ENCODE results near the gene TRPC4.

The TRPC4 gene

DNA sequence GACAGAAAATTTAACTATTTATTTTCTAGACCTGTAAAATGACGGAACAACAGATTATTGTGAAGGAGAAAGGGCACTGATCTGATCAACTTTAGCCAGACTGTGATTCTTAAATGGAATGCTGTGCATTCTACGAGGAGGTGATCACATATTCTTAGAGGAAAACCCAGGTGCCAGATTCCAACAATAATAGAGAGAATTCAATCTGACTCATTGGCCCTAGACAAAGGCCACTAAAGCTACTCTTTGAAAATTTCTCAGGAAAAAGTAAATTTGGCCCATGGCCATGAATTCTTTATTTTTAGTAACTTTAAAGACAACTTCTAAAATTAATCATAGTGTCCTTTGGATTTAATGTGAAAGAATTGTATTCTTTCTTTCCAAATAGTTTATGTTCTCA lies 212.4 kb downstream of the TRPC4 start:
- no peak for DNase-seq (ENCODE audit: low read depth)

DNA sequence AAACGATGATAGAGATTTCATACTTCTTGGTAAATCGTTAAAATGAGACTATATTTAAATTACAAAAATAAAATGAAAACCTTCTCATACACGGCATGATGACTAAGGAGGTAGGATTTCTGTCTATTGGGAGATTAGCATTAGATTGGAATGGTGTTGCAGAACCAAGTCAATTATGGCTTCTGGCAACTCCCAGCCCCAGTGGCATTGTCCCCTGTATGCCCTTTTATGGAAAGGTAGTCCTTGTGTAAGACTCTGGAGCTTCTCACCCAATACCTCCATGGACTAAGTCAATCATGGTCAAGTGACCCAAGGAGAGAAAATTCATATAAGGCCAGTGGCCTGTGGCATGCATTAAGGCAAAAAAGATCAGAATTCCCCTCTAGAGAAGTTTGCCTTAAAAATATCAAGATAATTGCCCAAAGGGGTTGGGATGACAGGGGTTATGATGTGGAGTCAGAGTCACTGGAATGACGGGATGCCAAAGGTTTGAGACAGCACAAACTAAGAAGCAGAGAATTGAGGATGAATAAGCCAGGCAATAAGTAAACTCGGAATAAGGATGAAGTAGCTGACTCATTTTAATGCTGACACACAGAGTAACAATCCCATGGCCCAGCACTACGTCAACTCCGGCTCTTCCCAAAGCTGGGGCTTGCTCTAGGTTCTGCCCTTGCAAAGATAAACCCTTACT lies 213.2 kb downstream of the TRPC4 start:
- DNase-seq (ENCODE audit: low read depth): no peak

DNA sequence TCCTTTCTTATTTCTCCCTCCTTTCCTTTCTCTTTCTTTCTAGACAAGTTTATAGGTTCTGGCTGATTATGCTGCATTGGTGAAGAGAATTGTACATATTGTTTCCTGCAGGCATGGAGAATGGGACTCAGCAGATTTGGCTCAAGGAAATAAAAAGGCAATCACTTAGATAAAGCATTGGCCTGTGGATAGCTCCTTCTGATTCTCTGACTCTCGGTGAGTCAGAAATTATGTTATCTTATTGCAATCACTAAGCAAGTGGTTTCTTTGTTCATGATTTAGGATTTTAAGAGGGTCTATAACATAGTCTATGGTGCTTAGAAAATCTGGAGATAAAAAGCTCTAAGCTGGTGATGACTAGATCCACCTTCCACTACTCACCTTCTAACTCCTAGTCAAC lies 217.0 kb downstream of the TRPC4 start:
- DNase-seq (ENCODE audit: low read depth): no peak

DNA sequence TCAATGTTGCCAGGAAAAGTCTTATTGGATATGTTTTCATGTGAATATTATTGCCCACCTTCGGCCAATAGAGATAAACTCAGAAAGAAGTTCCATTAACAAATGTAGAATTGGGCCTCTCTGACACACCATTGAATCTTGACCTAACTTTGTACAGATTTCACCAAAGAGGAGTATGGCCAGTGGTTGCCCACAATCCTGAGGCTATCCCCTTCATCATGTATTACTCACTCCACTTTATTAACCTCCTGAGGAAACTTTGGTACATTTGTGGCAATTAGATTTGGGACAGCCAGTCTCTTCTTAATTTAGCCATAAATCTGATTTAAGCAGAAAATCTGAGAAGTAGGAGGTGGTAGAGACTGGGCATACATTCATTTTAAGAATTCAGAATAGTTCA lies 217.7 kb downstream of the TRPC4 start:
- no peak for DNase-seq (ENCODE audit: low read depth)

DNA sequence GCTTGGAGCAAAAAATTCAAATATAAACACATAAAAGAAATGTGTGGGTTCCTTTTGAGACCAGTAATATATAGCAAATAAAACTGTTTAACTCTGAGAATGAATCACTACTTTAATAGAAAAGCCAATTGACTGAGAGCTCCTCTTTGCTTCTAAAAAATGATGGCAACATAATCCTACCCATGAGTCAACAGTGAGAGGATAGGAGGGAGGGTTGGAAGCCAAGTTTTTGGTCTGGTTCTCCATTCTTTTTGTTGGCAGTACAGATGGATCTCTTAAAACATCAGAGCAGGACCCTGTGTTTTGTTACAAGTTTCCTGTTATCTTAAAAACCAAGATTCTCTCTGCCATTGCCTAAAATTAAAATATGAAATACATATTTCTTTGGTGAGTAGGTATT lies 221.0 kb downstream of the TRPC4 start:
- DNase-seq (ENCODE audit: low read depth): no peak

DNA sequence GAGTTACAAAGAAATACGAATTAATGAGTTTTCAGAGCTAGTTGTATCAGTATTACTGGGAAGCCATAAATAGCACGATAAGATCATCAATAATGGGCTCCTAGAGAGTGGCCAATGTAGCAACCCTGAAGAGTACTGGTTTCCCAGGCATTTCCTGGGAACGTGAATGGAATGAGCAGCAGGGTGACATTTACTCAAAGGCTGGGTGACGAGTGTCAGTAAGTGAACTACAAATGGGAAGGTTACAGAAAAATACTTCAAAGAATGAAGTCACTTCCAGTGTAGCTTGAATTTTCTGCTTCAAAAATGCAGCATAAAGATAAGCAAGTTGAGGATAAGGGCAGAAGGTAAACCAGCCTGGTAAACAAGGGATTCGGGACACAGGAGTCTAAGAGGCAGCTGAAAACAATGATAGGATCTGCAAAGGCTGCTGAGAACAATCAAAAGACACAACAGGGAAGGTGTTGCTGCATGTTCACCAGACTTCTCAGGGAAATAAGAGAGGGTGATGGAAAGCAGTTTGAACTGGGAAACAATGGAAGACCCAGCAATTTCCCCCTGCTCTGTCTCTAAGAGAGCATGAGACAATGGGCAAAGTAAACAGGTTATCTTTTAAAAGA lies 222.4 kb downstream of the TRPC4 start:
- no peak for DNase-seq (ENCODE audit: low read depth)

DNA sequence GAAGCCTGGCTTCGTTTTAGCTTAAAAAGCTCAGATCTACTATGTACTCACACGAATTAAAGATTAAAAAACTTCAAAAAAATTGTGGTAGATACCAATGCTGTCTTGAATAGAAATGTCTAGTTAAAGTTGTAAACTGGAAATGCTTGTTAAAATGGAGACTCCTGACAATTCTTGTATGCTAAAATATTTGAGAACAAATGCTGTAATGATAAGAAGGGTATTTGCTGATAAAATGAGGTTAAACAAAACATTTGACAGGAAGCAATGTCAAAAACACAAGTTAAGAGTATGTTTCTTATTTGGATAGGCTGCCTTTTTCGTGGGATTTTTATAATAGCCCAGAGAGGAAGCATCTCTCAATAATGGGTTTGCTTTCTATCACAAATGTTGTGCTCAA lies 223.0 kb downstream of the TRPC4 start:
- DNase-seq (ENCODE audit: low read depth): no peak

DNA sequence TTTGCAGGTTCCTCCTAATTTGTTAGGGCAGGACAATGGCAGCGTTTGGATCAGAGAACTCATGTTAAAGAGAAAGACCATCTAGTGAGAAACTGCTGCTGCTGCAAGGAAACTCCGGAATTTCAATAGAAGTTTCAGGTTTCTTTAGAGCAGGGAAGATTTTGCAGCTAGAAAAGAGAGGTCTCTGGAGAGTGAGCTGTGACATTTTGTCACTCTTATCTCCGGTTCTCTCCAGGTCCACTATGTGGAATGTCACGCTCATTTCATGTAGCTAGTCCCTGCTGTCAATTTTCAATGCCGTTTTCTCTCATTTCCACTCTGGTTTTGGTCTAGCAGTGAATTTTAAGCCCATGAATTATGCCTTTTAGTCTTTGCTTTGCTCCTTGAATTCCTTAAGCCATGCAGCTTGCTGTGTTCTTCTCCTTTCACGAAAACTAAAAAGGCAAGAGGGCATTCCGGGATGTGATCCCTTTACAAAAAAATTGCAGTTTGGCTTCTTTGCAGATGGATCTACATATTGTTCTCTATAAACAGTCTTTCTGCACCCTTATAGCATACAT lies 224.3 kb downstream of the TRPC4 start:
- DNase-seq (ENCODE audit: low read depth): no peak

DNA sequence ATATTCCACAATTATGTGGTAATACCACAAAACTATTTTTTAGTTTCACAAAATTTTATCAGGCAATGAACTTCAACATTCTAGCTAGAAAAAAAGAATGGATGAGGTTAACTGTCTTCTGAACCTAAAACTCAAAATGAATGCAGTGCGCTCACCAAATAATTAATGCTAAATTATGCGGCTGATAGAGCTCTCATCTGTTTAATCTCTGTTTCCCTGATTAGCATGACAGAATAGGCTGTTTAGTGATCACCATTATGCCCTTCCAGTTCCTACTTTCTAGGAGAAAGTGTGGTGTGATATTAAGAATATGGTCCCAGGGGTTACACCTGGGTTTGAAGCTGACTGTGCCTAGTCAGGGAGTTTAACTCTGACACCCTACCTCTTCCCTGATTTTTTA lies 228.2 kb downstream of the TRPC4 start:
- no peak for DNase-seq (ENCODE audit: low read depth)

DNA sequence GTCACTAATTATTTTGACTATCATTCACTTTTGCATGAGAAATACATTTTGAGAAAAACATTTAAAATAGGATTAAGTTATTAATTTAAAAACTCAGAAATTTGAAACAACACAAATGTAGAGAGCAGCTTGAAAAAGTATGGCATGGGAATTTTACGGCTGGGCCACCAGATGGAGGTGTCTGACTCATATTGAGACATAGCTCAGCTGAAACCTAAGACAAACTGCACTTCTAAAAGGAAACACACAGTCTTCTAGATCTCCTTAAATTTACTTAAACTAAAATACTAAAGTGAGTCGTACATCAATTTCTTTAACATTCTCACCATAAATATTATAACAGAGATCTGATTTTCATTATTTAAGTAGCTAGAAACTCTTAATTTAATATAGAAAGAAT lies 229.1 kb downstream of the TRPC4 start:
- no peak for DNase-seq (ENCODE audit: low read depth)

DNA sequence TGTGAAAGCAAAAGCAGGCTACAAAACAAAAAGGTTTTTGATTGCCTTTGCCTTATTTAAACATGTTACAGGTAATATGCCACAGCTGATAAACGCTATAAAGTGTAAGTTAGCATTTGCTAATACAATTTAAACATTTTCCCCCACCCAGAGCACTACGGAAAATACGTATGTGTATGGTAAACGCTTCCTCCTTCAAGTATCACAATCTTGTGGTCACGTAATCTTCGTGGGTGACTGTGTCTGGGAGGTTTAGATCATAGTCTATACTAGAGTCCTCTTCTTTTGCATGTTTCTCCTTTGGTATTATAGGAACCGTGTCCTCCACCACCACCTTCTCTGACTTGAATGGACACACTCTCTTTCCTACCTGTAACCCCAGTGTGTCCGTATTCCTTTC lies 232.9 kb downstream of the TRPC4 start:
- DNase-seq (ENCODE audit: low read depth): no peak

DNA sequence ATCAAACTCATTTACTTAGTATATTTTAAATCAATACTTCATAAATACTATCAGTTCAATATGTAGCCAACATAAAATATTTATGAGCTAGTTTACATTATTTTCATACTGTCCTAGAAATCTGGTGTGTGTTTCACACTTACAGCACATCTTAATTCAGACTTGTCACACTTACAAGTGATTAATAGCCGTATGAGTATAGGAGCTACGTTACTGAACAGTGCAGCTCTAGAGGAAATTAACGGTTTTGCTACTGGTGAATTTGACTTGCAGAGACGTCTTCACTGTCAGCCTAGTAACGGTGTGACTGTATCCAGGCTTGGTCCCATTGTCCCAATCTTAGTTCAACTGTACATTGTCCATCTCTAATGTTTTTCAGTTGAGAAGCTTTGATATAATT lies 237.3 kb downstream of the TRPC4 start:
- no peak for DNase-seq (ENCODE audit: low read depth)

DNA sequence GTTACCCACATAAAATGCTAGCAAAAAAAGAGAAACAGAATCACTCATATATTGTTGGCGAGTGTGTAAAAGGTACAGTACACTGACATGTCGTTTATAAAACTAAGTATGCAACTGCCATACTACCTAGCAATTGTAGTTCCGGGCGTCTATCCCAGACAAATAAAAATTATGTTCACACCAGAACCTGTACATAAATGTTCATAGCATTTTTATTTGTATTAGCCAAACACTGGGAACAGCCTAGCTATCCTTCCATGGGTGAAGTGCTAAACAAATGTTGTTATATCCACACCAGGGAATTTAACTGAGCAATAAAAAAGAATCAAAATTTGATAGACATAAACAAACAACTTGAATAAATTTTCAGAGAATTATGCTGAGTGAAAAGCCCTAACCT lies 242.1 kb downstream of the TRPC4 start:
- DNase-seq (ENCODE audit: low read depth): no peak

DNA sequence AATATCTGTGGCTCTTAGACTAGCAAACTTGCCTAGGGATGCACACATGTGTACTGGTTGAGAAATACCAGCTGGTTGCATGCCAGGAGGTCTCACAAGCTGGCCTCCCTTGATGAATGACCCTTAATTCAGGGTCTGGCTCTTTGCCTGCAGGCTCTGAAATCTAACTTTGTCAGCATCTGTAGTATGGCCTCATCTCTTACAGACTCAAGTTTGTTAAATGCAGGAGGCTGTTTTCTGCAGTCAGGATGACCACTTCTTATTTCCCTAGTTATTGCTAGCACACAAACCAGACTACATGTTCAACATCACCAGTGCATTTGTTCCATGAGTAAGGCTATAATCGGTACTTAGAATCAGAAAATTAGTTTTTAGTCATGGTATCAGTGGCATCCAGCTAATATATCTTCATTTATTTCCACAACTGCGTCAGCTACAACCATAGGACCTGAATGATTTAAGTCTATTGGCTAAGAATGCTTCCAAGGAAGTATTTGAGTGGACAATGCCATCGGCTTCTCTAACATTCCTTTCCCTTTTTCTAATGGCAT lies 247.7 kb downstream of the TRPC4 start:
- DNase-seq (ENCODE audit: low read depth): no peak

DNA sequence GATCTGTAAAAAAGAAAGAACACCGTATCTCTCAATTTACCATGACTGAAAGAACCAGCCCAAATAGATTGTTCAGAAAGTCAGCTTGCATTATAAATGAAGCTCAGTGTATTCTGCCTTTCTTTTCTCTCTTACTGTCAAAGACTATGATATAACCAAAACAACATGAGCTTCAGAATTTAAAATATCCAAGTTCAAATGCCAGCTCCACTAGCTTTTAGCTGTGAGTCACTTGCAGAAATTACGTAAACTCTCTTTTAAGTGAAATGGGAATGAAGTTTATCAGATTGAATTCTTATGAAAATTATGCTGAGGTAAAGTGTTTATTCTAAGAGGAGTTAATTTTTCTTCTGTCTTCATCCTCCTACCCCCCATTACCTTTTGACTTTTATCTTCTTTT lies 251.0 kb downstream of the TRPC4 start:
- no peak for DNase-seq (ENCODE audit: low read depth)

DNA sequence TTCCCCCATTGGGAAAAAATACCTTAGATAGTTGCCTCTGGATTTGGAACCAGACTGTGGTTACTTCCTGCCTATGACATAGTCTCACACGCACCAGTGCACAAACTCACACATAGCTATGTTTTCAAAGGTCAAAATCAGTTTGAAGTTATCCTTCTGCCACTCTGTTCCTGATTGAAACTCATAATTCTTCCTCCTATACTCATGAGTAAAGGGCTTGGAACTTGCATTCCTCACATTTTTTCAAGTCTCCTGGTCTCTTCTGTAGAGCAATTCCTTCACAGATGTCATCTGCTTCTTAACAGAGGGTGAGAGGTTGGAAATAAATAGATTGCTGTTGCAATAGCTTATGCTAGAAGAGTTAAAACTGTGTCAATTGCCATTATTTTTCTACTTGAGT lies 252.4 kb downstream of the TRPC4 start:
- no peak for DNase-seq (ENCODE audit: low read depth)

DNA sequence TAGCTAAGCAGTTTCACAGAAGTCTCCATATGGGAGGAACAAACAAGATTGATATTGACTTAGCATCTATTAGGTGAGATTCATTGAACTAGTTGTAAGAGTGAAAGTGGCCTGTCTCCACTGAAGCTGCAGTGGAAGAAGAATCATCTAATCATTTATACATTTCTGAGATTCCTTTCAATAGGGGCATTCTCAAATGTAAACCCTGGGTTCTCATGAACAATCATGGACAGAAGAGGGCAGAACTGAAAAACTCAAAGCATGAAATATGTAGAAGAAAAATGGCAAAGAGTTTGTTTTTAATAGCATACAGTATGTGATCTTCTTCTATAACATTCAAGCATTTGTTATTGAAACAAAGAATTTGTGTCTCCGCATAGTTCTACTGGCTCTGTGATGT lies 253.4 kb downstream of the TRPC4 start:
- no peak for DNase-seq (ENCODE audit: low read depth)

DNA sequence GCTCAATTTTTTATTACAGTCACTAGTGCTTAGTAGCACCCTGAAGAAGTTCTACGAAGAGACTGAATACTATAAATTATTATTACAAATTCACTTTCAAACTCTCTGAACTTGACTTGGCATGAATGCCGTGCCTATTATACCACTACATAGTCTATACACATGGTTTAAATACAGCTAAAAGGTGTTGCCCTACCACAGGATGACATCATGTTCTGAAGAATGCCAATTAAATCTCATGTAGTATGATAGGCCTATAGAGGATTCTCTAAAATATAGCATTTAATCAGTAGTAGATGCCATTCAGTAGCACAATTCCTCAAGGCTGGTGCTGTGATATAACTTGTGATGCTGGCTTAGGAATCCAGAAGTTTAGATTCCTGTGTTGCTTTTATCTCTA lies 254.3 kb downstream of the TRPC4 start:
- DNase-seq (ENCODE audit: low read depth): no peak

DNA sequence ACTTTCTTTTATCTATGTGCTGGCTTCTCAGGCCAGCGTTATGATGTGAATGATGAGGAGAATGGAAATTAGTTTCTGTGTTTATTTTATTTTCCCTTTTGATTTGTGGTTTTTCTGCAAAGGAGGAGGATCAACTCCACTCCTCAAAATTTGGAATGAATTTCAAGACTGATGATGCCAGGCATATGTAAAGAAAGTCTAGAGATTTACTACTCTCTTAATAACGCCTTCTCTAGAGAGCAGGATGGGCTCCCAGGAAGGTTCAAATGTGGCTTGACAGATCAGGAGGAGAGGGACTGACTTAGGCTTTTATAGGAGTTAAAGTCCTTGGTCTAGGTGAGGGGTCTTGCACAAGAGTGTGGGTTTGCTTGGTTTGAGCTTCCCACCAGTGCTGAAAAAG lies 255.9 kb downstream of the TRPC4 start:
- DNase-seq (ENCODE audit: low read depth): no peak

DNA sequence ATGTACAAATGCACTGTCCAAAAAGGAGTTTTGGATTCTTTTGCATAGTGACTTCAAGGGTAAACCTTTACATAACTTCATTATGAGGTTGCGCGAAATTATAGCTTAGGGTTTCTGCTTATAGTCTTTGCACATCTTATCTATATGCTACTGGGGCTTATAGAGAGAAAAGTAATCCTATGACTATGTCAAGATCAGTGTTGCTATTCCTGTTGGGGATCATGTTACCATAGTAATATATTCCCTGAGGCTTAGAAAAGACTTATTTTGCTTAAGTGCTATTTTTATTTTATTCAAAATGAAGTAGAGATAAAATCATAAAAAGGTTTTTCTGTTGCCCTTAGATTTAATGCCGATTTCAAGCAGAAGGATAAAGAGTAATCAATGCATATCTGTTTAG lies 256.3 kb downstream of the TRPC4 start:
- DNase-seq (ENCODE audit: low read depth): no peak

DNA sequence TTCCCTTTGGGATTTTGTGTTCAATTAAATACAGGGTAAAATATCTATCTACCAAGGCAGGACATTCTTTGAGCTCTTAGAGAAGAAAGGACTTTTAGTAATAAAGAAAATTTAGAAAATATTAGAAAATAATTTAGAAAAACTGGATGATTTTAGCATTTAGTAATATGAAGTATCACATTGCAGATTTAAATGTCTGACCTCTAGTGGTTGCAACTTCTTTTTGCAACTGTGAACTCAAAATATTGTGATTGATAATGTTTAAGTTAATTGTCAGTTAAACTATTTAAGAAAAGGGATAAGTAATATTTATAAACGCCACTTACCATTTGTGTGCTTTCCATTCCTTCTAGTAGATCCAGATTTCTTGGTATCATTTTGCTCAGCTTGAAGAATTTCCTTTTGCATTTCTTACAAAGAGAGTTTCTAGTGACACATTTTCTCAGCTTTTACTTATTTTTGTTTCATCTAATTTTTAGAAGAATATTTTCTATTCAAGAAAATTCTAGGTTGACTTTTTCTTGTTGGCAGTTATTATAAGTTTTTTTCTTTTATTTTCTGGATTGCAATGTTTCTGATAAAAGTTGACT lies 260.7 kb downstream of the TRPC4 start:
- no peak for DNase-seq (ENCODE audit: low read depth)

DNA sequence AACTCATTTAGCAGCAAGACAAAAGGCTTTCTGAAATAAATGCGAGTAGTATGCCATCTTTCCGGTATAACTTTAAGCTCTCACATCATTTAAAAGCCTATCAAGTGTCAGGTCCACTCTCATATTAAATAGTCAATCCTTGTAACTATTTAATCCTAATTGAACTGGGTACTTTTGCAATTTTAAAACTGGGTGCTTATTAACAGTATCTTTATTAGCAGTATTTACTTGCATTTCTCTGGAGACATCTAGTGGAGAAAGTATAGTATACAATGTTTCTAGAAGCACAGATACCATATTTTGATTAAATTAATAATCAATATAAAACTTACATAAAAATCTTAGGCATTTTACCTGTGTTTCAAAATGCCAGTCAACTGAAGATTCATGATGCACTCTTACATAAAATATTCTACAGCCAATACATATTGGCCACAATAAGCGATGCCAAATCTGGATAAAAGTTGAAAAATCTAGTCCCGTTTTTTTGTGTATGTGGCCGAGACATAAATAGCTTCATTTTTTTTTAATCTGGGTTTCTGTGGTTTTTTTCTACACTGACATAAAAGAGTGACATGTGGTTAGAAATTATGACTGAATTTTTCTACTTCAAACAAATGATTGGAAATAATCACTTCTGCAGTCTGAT lies 266.7 kb downstream of the TRPC4 start:
- no peak for DNase-seq (ENCODE audit: low read depth)
